CD4-positive, alpha-beta memory T cell (primary cell): ENCODE measurements around the gene RHOJ. TPM values are rescaled to one million over a fixed set of nuclear protein-coding genes. Genes with fewer than 3 reads are reported as not detected.

ENCODE experiments used
- CTCF ChIA-PET: fragments of 350-600 bp; sonication (Branson Sonifier 250); formaldehyde crosslinking; loops from one replicate; lab custom pipeline; 2021; ENCODE audit warnings: inconsistent platforms; ENCODE audit not compliant: partially characterized antibody; lab: Charles Lee
- POLR2A ChIA-PET: fragments of 350-600 bp; sonication (Branson Sonifier 250); formaldehyde crosslinking; loops from one replicate; lab custom pipeline; 2021; ENCODE audit not compliant: partially characterized antibody; lab: Charles Lee
- DNase-seq, 5 donors: peaks; one replicate each; pipeline versions ENCODE4 v3.0.0 to v3.0.0-alpha.2; 2020 to 2022; ENCODE audit warnings: mixed read lengths in 1 of 5
- H3K27ac ChIP-seq: one replicate; pipeline ENCODE4 v1.7.0; 2013; ENCODE audit warnings: low read depth, low read length
- H3K27me3 ChIP-seq: 2 replicates; pipeline ENCODE4 v1.7.0; 2013; ENCODE audit warnings: mild to moderate bottlenecking, low read length, moderate library complexity; ENCODE audit not compliant: insufficient read depth
- H3K36me3 ChIP-seq: 2 replicates; pipeline ENCODE4 v1.7.0; 2013; ENCODE audit warnings: mild to moderate bottlenecking, low read length, moderate library complexity; ENCODE audit not compliant: insufficient read depth
- H3K4me1 ChIP-seq: 2 replicates; pipeline ENCODE4 v1.7.0; 2013; ENCODE audit warnings: mild to moderate bottlenecking, low read length, moderate library complexity; ENCODE audit not compliant: insufficient read depth
- H3K4me3 ChIP-seq, 2 donors: one replicate each; pipeline ENCODE4 v1.7.0; 2013; ENCODE audit warnings: low read length in 2 of 2, mild to moderate bottlenecking in 1 of 2
- H3K9me3 ChIP-seq, 2 donors: one replicate each; pipeline ENCODE4 v1.7.0; 2013; ENCODE audit warnings: low read length in 2 of 2, control low read depth in 1 of 2; ENCODE audit not compliant: control insufficient read depth in 1 of 2
- H3K27ac Mint-ChIP-seq, 7 donors: one replicate each; pipeline ENCODE4 v1.8.0; 2020 to 2021; ENCODE audit warnings: mixed read lengths in 7 of 7, mild to moderate bottlenecking in 6 of 7, inconsistent platforms in 3 of 7, moderate library complexity in 3 of 7
- H3K27me3 Mint-ChIP-seq, 2 donors: one replicate each; pipeline ENCODE4 v1.8.0; 2020 to 2021; ENCODE audit warnings: mixed read lengths in 2 of 2
- H3K36me3 Mint-ChIP-seq, 2 donors: one replicate each; pipeline ENCODE4 v1.8.0; 2020 to 2021; ENCODE audit warnings: mixed read lengths in 2 of 2, inconsistent platforms in 1 of 2, mild to moderate bottlenecking in 1 of 2
- H3K4me1 Mint-ChIP-seq, 4 donors: one replicate each; pipeline ENCODE4 v1.8.0; 2020 to 2021; ENCODE audit warnings: mixed read lengths in 4 of 4, mild to moderate bottlenecking in 1 of 4
- H3K4me3 Mint-ChIP-seq, 8 donors: one replicate each; pipeline ENCODE4 v1.8.0; 2020 to 2021; ENCODE audit warnings: mixed read lengths in 8 of 8, mild to moderate bottlenecking in 7 of 8, moderate library complexity in 6 of 8, inconsistent platforms in 3 of 8
- H3K9me3 Mint-ChIP-seq, 8 donors: one replicate each; pipeline ENCODE4 v1.8.0; 2020 to 2021; ENCODE audit warnings: mixed read lengths in 8 of 8, mild to moderate bottlenecking in 5 of 8, inconsistent platforms in 3 of 8, moderate library complexity in 1 of 8
- intact Hi-C: fragments of 100-400 bp; cut with micrococcal nuclease; formaldehyde crosslinking; loops from one replicate; pipeline ENCODE4 v1.15.1; 2023
- polyA plus RNA-seq, 2 donors: library from polyadenylated mRNA; unstranded; fragments of 300-500 nt; fragmentation: Illumina TruSeq; gene quantifications; one replicate each; pipeline ENCODE4 v1.2.3, GENCODE V29; 2021
- total RNA-seq, 2 experiments: library from RNA; stranded (reverse); gene quantifications; one replicate each; pipeline ENCODE4 v1.2.3, GENCODE V29; 2021

The RHOJ gene
- total and polyA plus RNA-seq, 4 experiments from 2014 or later: not detected

DNA sequence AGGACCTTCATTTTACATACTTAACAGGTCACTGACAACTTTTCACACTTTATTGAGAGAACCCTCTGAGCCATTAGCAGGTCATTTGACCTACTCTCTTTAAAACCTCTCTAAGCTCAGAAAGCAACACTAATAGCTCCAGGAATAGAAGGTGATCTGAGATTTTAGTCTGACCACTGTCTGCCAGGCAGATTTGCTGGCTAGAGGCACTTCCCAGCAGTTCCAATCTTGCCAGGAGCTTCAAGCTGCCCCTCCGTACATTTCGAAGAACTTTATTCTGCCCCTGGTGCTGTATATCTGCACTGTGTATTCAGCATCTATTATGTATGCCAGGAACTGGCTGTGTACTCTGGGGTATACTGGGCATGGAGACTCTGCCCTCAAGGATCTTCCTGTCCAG, 58.2 kb downstream of the RHOJ start:
- Mint-ChIP-seq H3K9me3 (peaks cover 0 to 4% (median 3%) of the 10 kb centered on the region in 8 donors), H3K4me3 (no peak overlapping the region), H3K36me3 (no peaks in the 10 kb centered on the region), H3K4me1 (no peaks in the 10 kb centered on the region), H3K27me3 (peaks cover 8 to 20% of the 10 kb centered on the region in 2 donors), H3K27ac (no peak overlapping the region)
- no peak overlapping the region for H3K4me3 ChIP-seq
- no peak for DNase-seq
- H3K4me1 ChIP-seq: no peaks in the 10 kb centered on the region
- POLR2A ChIA-PET: no interaction called here
- H3K36me3 ChIP-seq: no peaks in the 10 kb centered on the region
- H3K9me3 ChIP-seq: no peaks in the 10 kb centered on the region
- no peak overlapping the region for H3K27ac ChIP-seq
- H3K27me3 ChIP-seq: no peaks in the 10 kb centered on the region
- CTCF ChIA-PET: no interaction called here
- intact Hi-C loops: no loop called here

DNA sequence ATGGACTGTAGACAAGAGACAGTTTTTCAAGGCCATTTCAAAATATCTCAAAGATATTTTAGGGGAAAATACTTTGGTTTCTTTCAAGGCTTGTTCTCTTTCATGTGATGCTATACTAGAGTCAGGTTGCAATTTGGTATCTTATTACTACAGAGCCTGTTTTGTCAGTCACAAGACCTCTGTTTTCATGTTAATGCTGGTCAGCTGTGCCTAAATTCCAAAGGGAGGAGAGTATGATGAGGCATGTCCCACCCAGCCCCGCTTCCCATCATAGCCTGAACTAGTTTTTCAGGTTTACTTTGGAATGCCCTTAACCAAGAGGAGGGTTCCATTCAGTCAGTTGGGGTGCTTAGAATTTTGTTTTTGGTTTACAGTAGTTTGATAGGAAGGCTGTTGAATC, 61.9 kb downstream of the RHOJ start:
- no peaks in the 10 kb centered on the region for H3K9me3 ChIP-seq
- CTCF ChIA-PET: no interaction called here
- Mint-ChIP-seq H3K4me3 (no peak overlapping the region), H3K27me3 (peaks cover 10 to 23% of the 10 kb centered on the region in 2 donors), H3K36me3 (no peaks in the 10 kb centered on the region), H3K4me1 (no peaks in the 10 kb centered on the region), H3K9me3 (peaks cover 0 to 4% (median 3%) of the 10 kb centered on the region in 8 donors), H3K27ac (no peak overlapping the region)
- no peak overlapping the region for H3K27ac ChIP-seq
- intact Hi-C loops: no loop called here
- no peaks in the 10 kb centered on the region for H3K36me3 ChIP-seq
- no peaks in the 10 kb centered on the region for H3K4me1 ChIP-seq
- H3K4me3 ChIP-seq: no peak overlapping the region
- POLR2A ChIA-PET: no interaction called here
- no peaks in the 10 kb centered on the region for H3K27me3 ChIP-seq
- no peak for DNase-seq

DNA sequence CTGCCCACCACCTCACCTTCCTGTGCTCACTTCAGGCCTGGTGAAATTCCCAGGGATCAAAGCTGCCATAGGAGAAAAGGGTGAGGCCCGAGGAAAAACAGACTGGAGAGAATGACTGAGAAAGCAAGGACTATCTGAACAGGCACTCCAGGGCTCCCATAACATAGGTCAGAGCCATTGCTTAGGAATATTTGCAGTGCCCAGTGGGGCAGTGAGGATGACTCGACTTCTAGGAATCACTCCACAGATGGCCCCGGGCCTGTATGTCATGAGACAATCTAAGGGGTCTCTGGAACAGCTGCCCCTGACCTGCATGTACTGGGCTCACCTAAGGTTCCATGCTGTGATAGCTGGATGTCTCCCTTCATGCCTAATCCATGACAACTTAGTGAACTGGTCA, 62.9 kb downstream of the RHOJ start:
- peaks cover 0 to 4% (median 3%) of the 10 kb centered on the region in 8 donors for H3K9me3 Mint-ChIP-seq
- no peak overlapping the region for H3K27ac Mint-ChIP-seq
- ChIA-PET POLR2A (no interaction called here), CTCF (no interaction called here)
- H3K27me3 ChIP-seq: no peaks in the 10 kb centered on the region
- peaks cover 7 to 23% of the 10 kb centered on the region in 2 donors for H3K27me3 Mint-ChIP-seq
- no peak for DNase-seq
- no peaks in the 10 kb centered on the region for H3K36me3 Mint-ChIP-seq
- no peaks in the 10 kb centered on the region for H3K4me1 ChIP-seq
- H3K4me3 ChIP-seq: no peak overlapping the region
- H3K9me3 ChIP-seq: no peaks in the 10 kb centered on the region
- H3K4me3 Mint-ChIP-seq: no peak overlapping the region
- intact Hi-C loops: no loop called here
- no peaks in the 10 kb centered on the region for H3K4me1 Mint-ChIP-seq
- no peak overlapping the region for H3K27ac ChIP-seq
- no peaks in the 10 kb centered on the region for H3K36me3 ChIP-seq

DNA sequence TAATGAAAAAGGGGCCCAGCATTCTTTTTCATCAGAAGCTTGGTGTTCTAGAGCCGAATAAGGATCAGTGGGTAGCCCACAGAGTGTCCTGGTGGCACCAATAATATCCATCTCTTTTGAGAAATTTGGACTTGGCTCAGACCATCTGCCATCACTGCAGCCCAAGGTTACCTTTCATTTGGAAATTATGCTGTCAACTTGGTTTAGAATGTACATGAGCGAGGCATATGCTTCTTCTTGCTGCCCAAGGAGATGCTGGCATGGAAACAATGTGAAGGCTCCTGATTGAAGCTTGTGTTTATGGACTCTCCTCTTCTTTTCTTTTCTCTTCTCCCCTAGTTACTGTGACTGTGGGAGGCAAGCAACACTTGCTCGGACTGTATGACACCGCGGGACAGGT, 64.5 kb downstream of the RHOJ start:
- Mint-ChIP-seq H3K27me3 (peaks cover 7 to 19% of the 10 kb centered on the region in 2 donors), H3K4me1 (no peaks in the 10 kb centered on the region), H3K4me3 (no peak overlapping the region), H3K9me3 (peaks cover 0 to 4% (median 2%) of the 10 kb centered on the region in 8 donors), H3K27ac (no peak overlapping the region), H3K36me3 (no peaks in the 10 kb centered on the region)
- no peaks in the 10 kb centered on the region for H3K36me3 ChIP-seq
- ChIA-PET POLR2A (no interaction called here), CTCF (no interaction called here)
- H3K27me3 ChIP-seq: no peaks in the 10 kb centered on the region
- no peak overlapping the region for H3K4me3 ChIP-seq
- H3K27ac ChIP-seq: no peak overlapping the region
- DNase-seq: no peak
- H3K4me1 ChIP-seq: no peaks in the 10 kb centered on the region
- intact Hi-C loops: no loop called here
- H3K9me3 ChIP-seq: no peaks in the 10 kb centered on the region

DNA sequence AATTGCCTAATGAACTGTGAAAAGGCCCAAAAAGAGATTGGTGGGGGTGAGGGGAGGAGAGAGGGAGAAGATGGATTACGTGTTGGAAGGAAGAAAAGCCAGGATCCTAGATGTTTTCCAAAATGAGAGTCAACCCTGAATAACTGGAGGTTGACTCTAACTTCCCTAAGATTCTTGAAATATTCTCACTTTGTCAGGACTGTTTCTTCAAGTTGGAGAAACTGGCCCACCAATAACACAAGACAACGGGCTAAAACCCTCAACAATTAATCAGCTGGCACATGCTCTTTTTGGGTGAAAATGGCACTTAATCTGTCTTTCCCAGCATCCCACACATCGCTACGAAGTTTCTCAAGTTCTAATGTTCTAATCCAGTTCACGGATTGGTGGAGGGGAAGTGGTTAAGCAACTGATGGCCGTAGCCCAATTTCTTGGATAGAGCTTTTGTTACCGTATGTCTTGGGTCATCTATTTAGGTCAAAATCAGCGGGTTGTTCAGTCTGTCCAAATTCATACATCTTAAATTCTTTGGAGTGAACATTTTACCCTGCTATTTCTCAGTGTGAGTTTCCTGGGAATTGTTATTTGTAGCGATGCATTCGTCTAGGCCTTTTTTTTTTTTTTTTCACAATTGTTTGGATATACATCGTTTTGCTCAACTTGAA, 65.5 kb downstream of the RHOJ start:
- H3K9me3 ChIP-seq: no peaks in the 10 kb centered on the region
- H3K27ac ChIP-seq: no peak overlapping the region
- Mint-ChIP-seq H3K36me3 (no peaks in the 10 kb centered on the region), H3K9me3 (peaks cover 0 to 4% (median under 1%) of the 10 kb centered on the region in 8 donors), H3K4me3 (no peak overlapping the region), H3K4me1 (no peaks in the 10 kb centered on the region), H3K27ac (no peak overlapping the region), H3K27me3 (peaks cover 7 to 15% of the 10 kb centered on the region in 2 donors)
- DNase-seq: no peak
- POLR2A ChIA-PET: no interaction called here
- no peaks in the 10 kb centered on the region for H3K27me3 ChIP-seq
- intact Hi-C loops: no loop called here
- CTCF ChIA-PET: no interaction called here
- H3K4me3 ChIP-seq: no peak overlapping the region
- no peaks in the 10 kb centered on the region for H3K36me3 ChIP-seq
- H3K4me1 ChIP-seq: no peaks in the 10 kb centered on the region

DNA sequence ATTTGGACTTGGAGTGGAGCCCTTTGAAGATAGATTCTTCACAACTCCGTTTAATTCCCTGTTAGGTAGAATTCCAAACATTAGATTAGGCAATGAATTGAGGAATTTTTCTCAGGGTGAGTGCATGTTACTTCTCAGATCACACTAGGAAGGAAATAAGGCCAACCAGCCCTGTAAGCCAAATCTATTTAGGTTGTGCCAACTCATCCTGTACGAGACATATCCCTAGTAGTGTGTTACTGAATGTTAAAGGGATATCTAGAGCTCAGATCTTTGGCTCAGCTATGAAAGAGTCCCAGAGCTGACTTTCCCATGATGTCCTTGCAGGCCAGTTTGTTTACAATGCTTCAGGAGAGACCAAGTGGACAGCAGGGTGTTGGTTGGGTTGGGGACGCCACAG, 68.9 kb downstream of the RHOJ start:
- CTCF ChIA-PET: no interaction called here
- POLR2A ChIA-PET: no interaction called here

DNA sequence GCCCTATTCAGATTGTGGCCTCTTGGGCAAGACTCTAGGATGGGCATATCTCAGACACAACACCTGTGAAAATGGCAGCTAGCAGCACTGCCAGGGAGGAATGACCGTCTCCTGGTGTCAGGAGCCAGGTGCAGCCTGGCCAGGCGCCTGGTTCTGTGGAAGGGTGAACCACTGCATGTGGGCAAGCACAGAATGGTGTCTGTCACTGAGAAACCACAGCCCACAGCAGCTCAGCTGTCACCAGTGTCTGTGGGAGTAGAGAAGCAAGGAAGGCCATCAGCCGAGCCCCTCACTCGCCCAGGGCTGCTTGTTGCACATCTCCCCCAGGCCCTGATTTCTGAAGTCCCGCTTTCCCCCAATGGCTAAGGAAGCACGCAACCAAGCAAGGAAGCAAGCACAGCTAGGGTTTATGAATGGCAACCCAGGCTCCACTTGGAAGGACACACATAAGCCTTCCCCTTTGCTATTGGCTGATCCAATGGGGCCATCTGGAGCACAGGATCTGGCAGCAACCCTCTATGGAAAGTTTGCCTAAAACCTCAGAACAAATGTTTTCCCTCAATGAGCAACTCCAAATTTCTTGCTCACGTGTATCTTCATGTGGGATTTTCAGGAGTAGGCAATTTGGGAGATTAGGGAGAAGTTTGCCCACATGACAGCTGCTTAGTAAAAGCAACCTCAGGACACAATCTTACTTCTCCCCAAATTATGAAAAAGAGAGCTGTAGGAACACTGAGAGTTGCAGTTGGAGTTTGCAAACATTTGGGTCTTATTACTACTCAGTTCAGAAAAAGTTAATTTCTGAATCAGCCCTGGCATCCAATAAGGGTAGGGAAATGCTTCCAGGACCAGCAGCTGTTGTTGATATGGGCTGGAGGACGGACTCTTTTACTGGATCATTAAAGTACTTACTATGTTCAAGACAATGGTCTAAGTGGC, 69.7 kb downstream of the RHOJ start:
- H3K27ac ChIP-seq: no peak overlapping the region
- Mint-ChIP-seq H3K4me1 (no peaks in the 10 kb centered on the region), H3K27me3 (peaks cover 1 to 3% of the 10 kb centered on the region in 2 donors), H3K27ac (no peak overlapping the region), H3K9me3 (no peaks in the 10 kb centered on the region), H3K4me3 (no peak overlapping the region), H3K36me3 (no peaks in the 10 kb centered on the region)
- H3K9me3 ChIP-seq: no peaks in the 10 kb centered on the region
- intact Hi-C loops: no loop called here
- ChIA-PET POLR2A (no interaction called here), CTCF (interaction anchor here (1.0 kb wide), 1 partner anchor 9 kb away, joined by 3 read pairs; no protein-coding TSS in a partner anchor)
- H3K4me1 ChIP-seq: no peaks in the 10 kb centered on the region
- H3K27me3 ChIP-seq: no peaks in the 10 kb centered on the region
- H3K36me3 ChIP-seq: no peaks in the 10 kb centered on the region
- no peak for DNase-seq
- no peak overlapping the region for H3K4me3 ChIP-seq

More for the DNA sequence above, 68.9 kb downstream of the RHOJ start:
- no peak overlapping the region for H3K4me3 ChIP-seq
- H3K9me3 ChIP-seq: no peaks in the 10 kb centered on the region
- Mint-ChIP-seq H3K4me1 (no peaks in the 10 kb centered on the region), H3K27ac (no peak overlapping the region), H3K36me3 (no peaks in the 10 kb centered on the region), H3K27me3 (peaks cover 3 to 4% of the 10 kb centered on the region in 2 donors), H3K9me3 (no peaks in the 10 kb centered on the region), H3K4me3 (no peak overlapping the region)
- H3K27me3 ChIP-seq: no peaks in the 10 kb centered on the region
- intact Hi-C loops: no loop called here
- no peaks in the 10 kb centered on the region for H3K4me1 ChIP-seq
- no peaks in the 10 kb centered on the region for H3K36me3 ChIP-seq
- no peak for DNase-seq
- H3K27ac ChIP-seq: no peak overlapping the region
